Keratinocyte (primary cell): ENCODE measurements around the gene MAPRE2.

Source experiments
- EZH2 ChIP-seq: IDR thresholded peaks from one replicate; pipeline ENCODE4 v1.6.1; 2012; ENCODE audit warnings: inconsistent platforms, mild to moderate bottlenecking, low read length, moderate library complexity
- TF ChIP-seq, protein P1 (sequence below), 3 experiments: IDR thresholded peaks in 1 of 3; conservative IDR thresholded peaks in 1 of 3; optimal IDR thresholded peaks in 1 of 3; 2 replicates in 2 of 3; 3 replicates in 1 of 3; pipeline versions ENCODE3 to v1.5.1; 2011; ENCODE audit warnings: low read length in 3 of 3, mild to moderate bottlenecking in 3 of 3, moderate library complexity in 2 of 3, control low read depth in 1 of 3, inconsistent platforms in 1 of 3; ENCODE audit not compliant: insufficient read depth in 2 of 3; ENCODE audit errors: extremely low read depth in 1 of 3

DNA sequence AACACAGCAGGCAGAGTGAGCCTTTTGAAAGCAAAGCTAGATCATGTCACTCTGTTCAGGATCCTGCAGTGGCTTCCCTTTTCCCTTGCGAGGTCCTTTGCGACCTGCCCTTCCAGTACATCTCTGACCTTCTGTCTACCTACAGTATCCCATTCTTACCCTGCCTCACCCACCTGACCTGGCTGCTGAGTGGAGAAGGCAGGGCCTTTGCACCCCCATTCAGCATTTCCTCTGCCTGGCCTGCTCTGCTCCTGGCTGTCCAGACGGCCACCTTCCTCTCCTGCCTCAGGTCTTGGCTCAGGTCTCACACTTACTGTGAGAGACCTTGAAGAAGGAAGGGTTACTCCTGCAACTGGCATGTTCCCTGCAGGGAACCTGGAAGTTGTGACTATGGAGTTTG is 77.4 kb downstream of the MAPRE2 start:
- TF ChIP-seq, protein P1, sequence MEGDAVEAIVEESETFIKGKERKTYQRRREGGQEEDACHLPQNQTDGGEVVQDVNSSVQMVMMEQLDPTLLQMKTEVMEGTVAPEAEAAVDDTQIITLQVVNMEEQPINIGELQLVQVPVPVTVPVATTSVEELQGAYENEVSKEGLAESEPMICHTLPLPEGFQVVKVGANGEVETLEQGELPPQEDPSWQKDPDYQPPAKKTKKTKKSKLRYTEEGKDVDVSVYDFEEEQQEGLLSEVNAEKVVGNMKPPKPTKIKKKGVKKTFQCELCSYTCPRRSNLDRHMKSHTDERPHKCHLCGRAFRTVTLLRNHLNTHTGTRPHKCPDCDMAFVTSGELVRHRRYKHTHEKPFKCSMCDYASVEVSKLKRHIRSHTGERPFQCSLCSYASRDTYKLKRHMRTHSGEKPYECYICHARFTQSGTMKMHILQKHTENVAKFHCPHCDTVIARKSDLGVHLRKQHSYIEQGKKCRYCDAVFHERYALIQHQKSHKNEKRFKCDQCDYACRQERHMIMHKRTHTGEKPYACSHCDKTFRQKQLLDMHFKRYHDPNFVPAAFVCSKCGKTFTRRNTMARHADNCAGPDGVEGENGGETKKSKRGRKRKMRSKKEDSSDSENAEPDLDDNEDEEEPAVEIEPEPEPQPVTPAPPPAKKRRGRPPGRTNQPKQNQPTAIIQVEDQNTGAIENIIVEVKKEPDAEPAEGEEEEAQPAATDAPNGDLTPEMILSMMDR (optimal IDR thresholded peaks at IDR 0.05 in 1 of 3, IDR thresholded peaks at IDR 0.05 in 1 of 3, conservative IDR thresholded peaks at IDR 0.05 in 1 of 3; ENCODE audit: extremely low read depth in 1 of 3, insufficient read depth in 2 of 3, low read length in 3 of 3), result no peak
- no peak for TF ChIP-seq EZH2
